HUES48 (cell line): Measurements from ENCODE around the gene ZDHHC19.

Experiments
- H3K27ac ChIP-seq: one replicate; pipeline ENCODE4 v1.7.0; 2013; ENCODE audit warnings: low read depth, low read length, inconsistent platforms
- H3K27me3 ChIP-seq: 2 replicates; pipeline ENCODE4 v1.6.1; 2013; ENCODE audit warnings: mild to moderate bottlenecking, low read length; ENCODE audit not compliant: control insufficient read depth, insufficient read depth
- H3K36me3 ChIP-seq: 2 replicates; pipeline ENCODE4 v1.6.1; 2013; ENCODE audit warnings: low read length; ENCODE audit not compliant: control insufficient read depth, insufficient read depth
- H3K4me1 ChIP-seq: 2 replicates; pipeline ENCODE4 v1.6.1; 2013; ENCODE audit warnings: mild to moderate bottlenecking, low read length; ENCODE audit not compliant: control insufficient read depth, insufficient read depth
- H3K4me3 ChIP-seq: 2 replicates; pipeline ENCODE4 v1.5.1; 2013; ENCODE audit warnings: mild to moderate bottlenecking, low read depth, low read length
- H3K9ac ChIP-seq: 2 replicates; pipeline ENCODE4 v1.6.1; 2013; ENCODE audit warnings: mild to moderate bottlenecking, low read depth, low read length, moderate library complexity
- H3K9me3 ChIP-seq: 2 replicates; pipeline ENCODE4 v1.6.1; 2013; ENCODE audit warnings: low read length; ENCODE audit not compliant: control insufficient read depth, insufficient read depth

ZDHHC19 gene

GRCh38 chr3:196198081-196198675 is 13.0 kb downstream of the ZDHHC19 start:
- Histone ChIP-seq H3K4me1 (no peaks in the 10 kb centered on the region), H3K9me3 (no peaks in the 10 kb centered on the region), H3K9ac (no peak overlapping the region), H3K4me3 (no peak overlapping the region), H3K27ac (no peak overlapping the region), H3K27me3 (no peaks in the 10 kb centered on the region), H3K36me3 (no peaks in the 10 kb centered on the region)

DNA sequence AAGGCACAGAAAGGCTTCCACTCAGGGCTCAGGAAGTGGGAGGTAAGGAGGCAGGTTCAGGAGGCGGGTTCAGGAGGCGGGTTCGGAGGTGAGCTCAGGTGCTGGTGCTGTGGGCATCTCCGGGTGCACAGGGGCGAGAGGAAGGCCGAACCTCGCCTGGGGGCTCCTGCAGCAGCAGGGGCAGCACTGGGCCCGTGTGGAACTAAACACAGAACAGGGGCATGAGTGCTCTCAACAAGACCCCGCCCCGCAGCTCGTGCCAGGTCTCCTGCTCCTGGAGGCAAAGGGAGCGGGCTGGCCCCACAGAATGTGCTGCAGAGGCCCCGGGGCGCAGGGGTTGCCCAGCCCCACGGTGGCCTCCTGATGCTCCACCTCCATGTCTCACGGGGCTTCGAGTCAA is 13.7 kb downstream of the ZDHHC19 start:
- Histone ChIP-seq H3K9ac (no peak overlapping the region), H3K4me3 (no peak overlapping the region), H3K36me3 (no peaks in the 10 kb centered on the region), H3K4me1 (peaks cover 4% of the 10 kb centered on the region; the same call in 1 of the 2 replicates), H3K27ac (no peak overlapping the region), H3K27me3 (no peaks in the 10 kb centered on the region), H3K9me3 (no peaks in the 10 kb centered on the region)

DNA sequence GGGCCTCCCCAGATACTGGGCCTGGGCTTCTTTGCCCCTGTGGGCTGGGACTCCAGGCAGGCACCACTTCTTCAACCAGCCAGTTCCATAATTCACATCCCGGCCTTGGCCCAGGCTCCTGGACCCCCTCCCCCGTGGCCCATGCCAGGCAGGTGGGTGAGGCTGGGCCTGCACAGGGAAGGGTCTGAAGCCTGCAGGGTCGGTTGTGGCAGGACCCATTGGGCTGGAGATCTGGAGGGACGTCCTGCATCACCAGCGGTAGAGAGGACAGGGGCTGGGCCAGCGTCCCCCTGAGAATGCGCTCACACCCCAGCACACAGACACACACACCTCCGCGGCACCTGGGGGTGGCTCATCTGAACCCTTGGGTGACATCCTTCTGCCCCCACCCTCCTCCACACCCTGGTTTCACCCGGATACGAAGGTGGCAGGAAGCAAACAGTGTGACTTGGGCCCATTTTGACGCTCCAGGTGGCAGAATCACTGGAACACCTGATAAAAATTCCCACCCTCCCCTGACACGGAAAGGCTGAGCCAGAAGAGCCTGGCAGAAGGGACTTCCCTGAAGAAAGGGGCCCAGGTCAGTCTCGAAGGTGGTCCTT is 15.4 kb downstream of the ZDHHC19 start:
- no peaks in the 10 kb centered on the region for H3K27me3 ChIP-seq
- no peak overlapping the region for H3K4me3 ChIP-seq
- no peaks in the 10 kb centered on the region for H3K36me3 ChIP-seq
- no peak overlapping the region for H3K9ac ChIP-seq
- H3K27ac ChIP-seq: no peak overlapping the region
- no peaks in the 10 kb centered on the region for H3K9me3 ChIP-seq
- peaks cover 9% of the 10 kb centered on the region; the same call in 1 of the 2 replicates for H3K4me1 ChIP-seq

- no peak overlapping the region for H3K4me3 ChIP-seq
- H3K4me1 ChIP-seq: peaks cover 9% of the 10 kb centered on the region; the same call in 1 of the 2 replicates
- H3K27me3 ChIP-seq: no peaks in the 10 kb centered on the region
- no peak overlapping the region for H3K27ac ChIP-seq
- H3K36me3 ChIP-seq: no peaks in the 10 kb centered on the region
- H3K9me3 ChIP-seq: no peaks in the 10 kb centered on the region
- no peak overlapping the region for H3K9ac ChIP-seq
Observed at GRCh38 chr3:196194542-196194915, 16.7 kb downstream of the ZDHHC19 start.

DNA sequence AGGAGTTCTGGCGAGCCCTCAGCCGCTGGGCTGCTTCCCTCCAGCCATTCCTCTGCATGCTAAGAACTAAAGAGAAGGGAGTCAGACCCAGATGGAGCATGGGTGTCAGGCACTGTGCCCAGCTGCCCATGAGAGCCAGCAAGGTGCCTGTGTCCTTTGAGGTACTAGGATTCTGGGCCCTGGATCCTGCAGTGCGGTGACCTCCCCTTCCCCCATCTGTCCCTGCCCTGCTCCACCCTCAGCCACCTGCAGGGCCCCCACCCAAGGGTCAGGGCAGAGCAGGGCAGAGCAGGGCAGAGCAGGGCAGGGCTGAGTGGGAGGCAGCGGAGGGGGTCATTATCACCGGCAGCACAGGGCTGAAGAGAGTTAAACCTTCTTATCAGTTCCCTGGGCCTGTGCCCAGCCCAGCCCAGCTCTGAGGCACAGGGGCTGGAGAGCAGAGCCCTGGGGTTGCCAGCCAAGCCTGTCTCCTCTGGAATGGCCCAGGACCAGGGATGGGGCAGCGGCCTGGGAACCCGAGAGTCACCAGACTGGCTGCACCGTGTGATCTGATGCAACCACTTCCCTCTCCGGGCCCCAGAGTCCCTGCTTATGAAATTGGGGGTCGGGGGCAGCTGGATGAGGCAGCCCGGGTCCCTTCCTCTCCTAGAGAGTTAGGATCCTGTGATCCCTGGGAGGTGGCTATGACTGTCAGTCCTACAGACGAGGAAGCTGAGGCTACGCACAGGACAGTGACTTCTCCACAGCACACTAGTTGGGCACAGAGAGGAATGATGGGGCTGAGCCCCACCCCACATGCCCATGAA is 17.3 kb downstream of the ZDHHC19 start:
- no peaks in the 10 kb centered on the region for H3K9me3 ChIP-seq
- H3K4me1 ChIP-seq: peaks cover 9% of the 10 kb centered on the region; the same call in 1 of the 2 replicates
- H3K27ac ChIP-seq: no peak overlapping the region
- no peaks in the 10 kb centered on the region for H3K36me3 ChIP-seq
- no peak overlapping the region for H3K4me3 ChIP-seq
- no peaks in the 10 kb centered on the region for H3K27me3 ChIP-seq
- no peak overlapping the region for H3K9ac ChIP-seq

DNA sequence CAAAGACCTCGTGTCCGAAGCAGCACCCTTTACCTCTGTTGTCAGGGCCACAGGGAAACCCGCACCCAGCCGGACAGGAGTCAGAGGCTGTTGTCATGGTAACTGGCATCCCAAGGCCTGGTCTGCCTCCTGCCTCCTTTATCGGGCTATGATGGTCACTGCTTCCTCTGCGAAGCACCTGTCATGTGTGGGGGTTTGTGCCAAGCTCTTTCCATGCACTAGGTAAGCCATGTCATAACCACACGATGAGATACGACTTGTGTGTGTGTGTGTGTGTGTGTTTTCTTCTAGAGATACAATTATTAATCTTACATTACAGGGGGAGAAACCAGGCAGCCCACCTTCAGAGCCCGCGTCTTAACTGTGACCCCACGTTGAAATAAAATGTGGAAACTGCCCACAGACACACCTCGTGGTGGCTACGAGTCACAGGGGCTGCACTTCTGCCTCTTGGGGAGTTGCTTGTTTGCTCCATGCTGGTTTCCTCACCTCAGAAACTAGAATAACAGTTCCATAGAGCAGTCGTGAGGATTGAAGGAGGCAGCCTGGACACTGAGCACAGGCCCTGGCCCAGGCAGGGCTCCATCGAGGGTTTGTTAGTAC is 18.0 kb downstream of the ZDHHC19 start:
- no peak overlapping the region for H3K9ac ChIP-seq
- peaks cover 9% of the 10 kb centered on the region; the same call in 1 of the 2 replicates for H3K4me1 ChIP-seq
- H3K4me3 ChIP-seq: no peak overlapping the region
- no peaks in the 10 kb centered on the region for H3K9me3 ChIP-seq
- H3K36me3 ChIP-seq: no peaks in the 10 kb centered on the region
- H3K27ac ChIP-seq: no peak overlapping the region
- no peaks in the 10 kb centered on the region for H3K27me3 ChIP-seq

DNA sequence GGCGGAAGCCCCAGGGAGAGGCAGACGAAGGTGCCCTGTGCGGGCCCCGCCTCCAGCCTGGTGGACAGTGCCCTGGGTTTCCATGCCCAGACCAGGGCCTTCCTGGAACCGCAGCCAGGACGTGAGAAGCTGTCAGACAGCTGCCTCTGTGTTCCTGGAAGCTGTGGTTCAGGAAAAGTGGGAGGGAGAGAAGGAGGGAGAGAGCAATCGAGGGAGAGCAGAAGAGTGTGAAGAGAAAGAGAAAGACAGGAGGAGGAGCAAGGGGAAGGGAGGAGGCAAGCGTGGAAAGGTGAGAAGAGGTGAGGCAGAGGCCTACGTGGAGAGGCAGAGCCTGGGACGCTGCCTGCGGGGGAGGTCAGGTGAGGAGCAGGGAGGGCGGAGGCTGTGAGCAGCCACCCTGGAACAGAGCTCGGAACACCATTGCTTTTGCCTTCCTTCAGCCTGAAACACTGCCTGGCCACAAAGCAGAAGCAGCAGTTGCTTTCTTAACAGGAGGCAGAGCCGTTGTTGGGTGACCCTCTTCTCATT is 18.6 kb downstream of the ZDHHC19 start:
- Histone ChIP-seq H3K4me3 (no peak overlapping the region), H3K4me1 (peaks cover 9% of the 10 kb centered on the region; the same call in 1 of the 2 replicates), H3K9me3 (no peaks in the 10 kb centered on the region), H3K27me3 (no peaks in the 10 kb centered on the region), H3K36me3 (no peaks in the 10 kb centered on the region), H3K9ac (no peak overlapping the region), H3K27ac (no peak overlapping the region)

DNA sequence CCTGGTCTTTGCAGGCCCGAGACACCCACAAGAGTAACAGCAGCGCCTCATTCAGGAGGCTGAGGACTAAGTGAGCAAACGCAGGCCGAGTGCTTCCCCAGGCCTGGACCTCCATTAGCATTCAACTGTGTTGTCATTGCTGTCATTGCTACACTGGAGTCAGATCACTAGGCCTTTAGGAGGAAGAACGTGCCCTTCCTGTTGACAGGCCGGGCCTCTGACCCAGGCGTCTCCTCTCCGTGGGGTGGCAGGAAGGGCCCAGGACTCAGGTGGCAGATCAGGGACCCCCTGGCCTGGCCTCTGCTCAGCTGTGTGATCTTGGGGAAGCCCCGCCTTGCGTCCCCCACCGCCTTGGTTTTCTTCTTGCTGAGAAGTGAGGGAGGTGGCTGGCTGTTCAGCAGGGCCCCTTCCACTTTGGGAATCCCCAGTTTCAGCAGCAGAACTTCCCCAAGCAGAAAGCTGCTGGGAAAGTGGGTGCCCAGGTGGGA is 19.1 kb downstream of the ZDHHC19 start:
- Histone ChIP-seq H3K4me1 (peaks cover 12% of the 10 kb centered on the region), H3K27ac (no peak overlapping the region), H3K36me3 (no peaks in the 10 kb centered on the region), H3K4me3 (no peak overlapping the region), H3K9ac (no peak overlapping the region), H3K27me3 (no peaks in the 10 kb centered on the region), H3K9me3 (no peaks in the 10 kb centered on the region)

- peaks cover 20% of the 10 kb centered on the region for H3K4me1 ChIP-seq
- no peaks in the 10 kb centered on the region for H3K9me3 ChIP-seq
- no peak overlapping the region for H3K27ac ChIP-seq
- H3K9ac ChIP-seq: no peak overlapping the region
- H3K36me3 ChIP-seq: no peaks in the 10 kb centered on the region
- H3K4me3 ChIP-seq: no peak overlapping the region
- H3K27me3 ChIP-seq: no peaks in the 10 kb centered on the region
Observed at GRCh38 chr3:196189566-196190347, 21.4 kb downstream of the ZDHHC19 start.
